ENCODE measurements around the gene PGA5. TPM values are rescaled to one million over a fixed set of nuclear protein-coding genes. Genes with fewer than 3 reads are reported as not detected.

PGA5 gene
- total RNA-seq, 1 donor from 2014 or later: 0.60 TPM

- DNase-seq (ENCODE audit: low spot score, unreplicated experiment): no peak
- Mint-ChIP-seq H3K27me3 (peaks cover 7% of the 10 kb centered on the region), H3K9me3 (ENCODE audit: low read depth) (no peaks in the 10 kb centered on the region), H3K4me3 (ENCODE audit: low read depth) (peak overlapping the region; percentile 17), H3K36me3 (ENCODE audit: insufficient read depth) (peaks cover 26% of the 10 kb centered on the region), H3K27ac (peak overlapping the region; percentile 43), H3K4me1 (ENCODE audit: low read depth) (peaks cover 13% of the 10 kb centered on the region)
- TF ChIP-seq CTCF (IDR thresholded peaks at IDR 0.05; ENCODE audit: unreplicated experiment): no peak
These were observed 56.8 kb downstream of the PGA5 start for GRCh38 chr11:61297746-61298145.

DNA sequence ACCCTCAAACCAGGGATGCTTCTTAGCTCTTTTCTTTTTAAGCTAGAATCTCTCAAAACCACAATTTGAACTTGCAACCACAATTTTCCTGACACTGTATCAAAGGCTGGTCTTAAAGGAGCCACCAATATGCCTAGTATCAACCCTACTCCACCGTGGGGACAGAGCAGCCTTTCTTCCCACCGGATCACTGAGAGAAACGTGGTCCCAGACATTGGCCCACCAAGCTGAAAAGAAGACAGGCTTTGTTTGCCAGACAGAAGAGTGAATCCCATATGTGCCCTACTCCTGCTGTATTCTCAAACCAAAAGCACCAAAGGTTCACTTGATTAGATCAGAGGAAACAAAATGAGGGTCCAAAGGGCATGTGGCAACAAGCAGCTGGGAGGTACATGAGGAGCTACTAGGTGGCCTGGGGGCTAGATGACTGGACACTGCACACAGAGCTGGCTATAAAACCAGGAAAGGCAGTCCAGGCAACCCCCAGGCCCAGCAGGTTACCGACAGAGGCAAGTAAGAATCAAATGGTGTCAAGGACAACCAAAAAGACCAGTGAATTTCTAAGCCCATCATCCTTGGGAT is 57.8 kb downstream of the PGA5 start:
- H3K4me1 Mint-ChIP-seq (ENCODE audit: low read depth): peaks cover 8% of the 10 kb centered on the region
- peaks cover 26% of the 10 kb centered on the region for H3K36me3 Mint-ChIP-seq (ENCODE audit: insufficient read depth)
- no peak for DNase-seq (ENCODE audit: low spot score, unreplicated experiment)
- no peak overlapping the region for H3K27ac Mint-ChIP-seq
- no peak for TF ChIP-seq CTCF (IDR thresholded peaks at IDR 0.05; ENCODE audit: unreplicated experiment)
- peaks cover 1% of the 10 kb centered on the region for H3K27me3 Mint-ChIP-seq
- H3K9me3 Mint-ChIP-seq (ENCODE audit: low read depth): no peaks in the 10 kb centered on the region
- H3K4me3 Mint-ChIP-seq (ENCODE audit: low read depth): no peak overlapping the region

Other genes starting within 250 kb of the PGA5 start
- gene CD5, start 138.7 kb upstream of the PGA5 start, total RNA-seq: not detected in 2 replicates
- 28.1 and 30.8 TPM in 2 replicates for gene VPS37C, start 79.7 kb upstream of the PGA5 start, total RNA-seq
- not detected in 2 replicates for gene PGA3, start 37.7 kb upstream of the PGA5 start, total RNA-seq
- gene PGA4, start 18.8 kb upstream of the PGA5 start, total RNA-seq: 0.36 and 0.81 TPM in 2 replicates
- gene VWCE, start 54.1 kb downstream of the PGA5 start, total RNA-seq: 34.0 and 40.1 TPM in 2 replicates
- 251 and 254 TPM in 2 replicates for gene DDB1, start 91.9 kb downstream of the PGA5 start, total RNA-seq
- gene TKFC, start 92.1 kb downstream of the PGA5 start, total RNA-seq: 68.1 and 78.8 TPM in 2 replicates
- 44.3 and 45.3 TPM in 2 replicates for gene CYB561A3, start 120.7 kb downstream of the PGA5 start, total RNA-seq
- 45.9 and 46.7 TPM in 2 replicates for gene TMEM138, start 121.2 kb downstream of the PGA5 start, total RNA-seq
- 20.6 and 22.2 TPM in 2 replicates for gene TMEM216, start 151.4 kb downstream of the PGA5 start, total RNA-seq
- 133 and 134 TPM in 2 replicates for gene CPSF7, start 188.8 kb downstream of the PGA5 start, total RNA-seq
- gene SDHAF2, start 188.9 kb downstream of the PGA5 start, total RNA-seq: 42.2 and 42.9 TPM in 2 replicates

Measured in progenitor cell of endocrine pancreas (in vitro differentiated cells).